Measurements from ENCODE around the gene VPS29. TPM values are rescaled to one million over a fixed set of nuclear protein-coding genes. Genes with fewer than 3 reads are reported as not detected.

The VPS29 gene
- total and polyA plus RNA-seq, 9 of the 15 experiments (the other 6 are each of a cell fraction or from before 2014, with no cell fraction given): 85.8 to 638 (median 272) TPM

DNA sequence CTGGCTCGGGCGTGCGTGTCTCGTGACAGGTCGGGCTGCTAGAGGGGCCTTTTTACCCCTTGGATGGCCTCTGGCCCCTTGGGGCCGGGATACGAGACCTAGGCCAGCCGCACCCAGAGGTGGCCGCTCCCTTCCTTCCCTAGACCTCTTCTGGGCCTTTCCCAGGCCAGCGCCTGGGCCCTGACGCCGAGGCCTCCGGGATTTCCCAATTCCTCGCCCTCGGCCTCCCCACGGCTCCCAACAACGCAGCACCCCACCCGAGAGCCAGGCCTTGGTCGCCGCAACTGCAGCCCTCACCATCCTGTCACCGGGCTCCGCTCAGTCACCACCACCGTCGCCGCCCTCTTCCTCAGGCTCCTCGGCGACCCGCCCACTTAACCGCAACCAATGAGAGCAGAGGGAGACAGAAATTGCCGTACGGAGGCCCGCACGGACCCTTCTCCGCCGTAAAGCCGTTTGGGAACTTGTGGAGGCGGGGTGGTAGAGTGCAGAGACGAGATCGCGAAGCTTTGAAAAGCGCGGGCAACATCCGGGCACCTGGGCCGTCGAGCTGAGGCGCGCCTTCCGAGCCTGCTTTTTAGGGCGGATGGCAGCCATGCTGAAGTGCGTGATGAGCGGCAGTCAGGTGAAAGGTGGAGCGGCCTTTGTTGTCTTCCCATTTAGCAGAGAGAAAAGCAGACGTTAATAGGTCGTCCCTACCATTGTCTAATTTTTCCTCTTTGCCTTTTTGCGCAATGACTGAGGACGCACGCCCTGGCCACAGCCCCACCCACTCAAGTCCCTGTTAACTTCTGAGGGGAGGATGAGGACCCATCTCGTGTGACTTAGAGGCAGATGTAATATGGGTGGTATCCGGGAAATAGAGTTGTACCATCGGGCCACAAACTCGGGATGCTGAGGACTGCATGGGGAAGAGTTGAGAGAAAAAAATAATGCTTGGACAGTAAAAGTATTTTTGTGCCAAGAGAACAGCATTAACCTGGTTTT is at the start of gene VPS29, which contains the start of gene RAD9B (continued):
- TF ChIP-seq, protein P1, sequence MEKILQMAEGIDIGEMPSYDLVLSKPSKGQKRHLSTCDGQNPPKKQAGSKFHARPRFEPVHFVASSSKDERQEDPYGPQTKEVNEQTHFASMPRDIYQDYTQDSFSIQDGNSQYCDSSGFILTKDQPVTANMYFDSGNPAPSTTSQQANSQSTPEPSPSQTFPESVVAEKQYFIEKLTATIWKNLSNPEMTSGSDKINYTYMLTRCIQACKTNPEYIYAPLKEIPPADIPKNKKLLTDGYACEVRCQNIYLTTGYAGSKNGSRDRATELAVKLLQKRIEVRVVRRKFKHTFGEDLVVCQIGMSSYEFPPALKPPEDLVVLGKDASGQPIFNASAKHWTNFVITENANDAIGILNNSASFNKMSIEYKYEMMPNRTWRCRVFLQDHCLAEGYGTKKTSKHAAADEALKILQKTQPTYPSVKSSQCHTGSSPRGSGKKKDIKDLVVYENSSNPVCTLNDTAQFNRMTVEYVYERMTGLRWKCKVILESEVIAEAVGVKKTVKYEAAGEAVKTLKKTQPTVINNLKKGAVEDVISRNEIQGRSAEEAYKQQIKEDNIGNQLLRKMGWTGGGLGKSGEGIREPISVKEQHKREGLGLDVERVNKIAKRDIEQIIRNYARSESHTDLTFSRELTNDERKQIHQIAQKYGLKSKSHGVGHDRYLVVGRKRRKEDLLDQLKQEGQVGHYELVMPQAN (IDR thresholded peaks at IDR 0.05; ENCODE audit: borderline replicate concordance): 0 out of 2 replicates have a peak, but pooled peaks have one; percentile 26
- TF ChIP-seq, protein P2, sequence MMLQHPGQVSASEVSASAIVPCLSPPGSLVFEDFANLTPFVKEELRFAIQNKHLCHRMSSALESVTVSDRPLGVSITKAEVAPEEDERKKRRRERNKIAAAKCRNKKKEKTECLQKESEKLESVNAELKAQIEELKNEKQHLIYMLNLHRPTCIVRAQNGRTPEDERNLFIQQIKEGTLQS (IDR thresholded peaks at IDR 0.05): no peak
- TF ChIP-seq, protein P2 (CRISPR knock-in tag; conservative IDR thresholded peaks at IDR 0.05): peak; percentile 91; the same call in 1 of the 2 replicates
- TF ChIP-seq JUNB (CRISPR knock-in tag; conservative IDR thresholded peaks at IDR 0.05) (no peak), ZNF263 (CRISPR knock-in tag; IDR thresholded peaks at IDR 0.05; ENCODE audit: borderline replicate concordance) (peak; percentile 64; the same call in 1 of the 2 replicates), U2AF1 (optimal IDR thresholded peaks at IDR 0.05; ENCODE audit: low read depth, low read length) (no peak), ZNF445 (CRISPR knock-in tag; IDR thresholded peaks at IDR 0.05; ENCODE audit: low read depth) (peak; percentile 55; the same call in 1 of the 2 replicates), NRF1 (conservative IDR thresholded peaks at IDR 0.05 in 1 of 2, IDR thresholded peaks at IDR 0.05 in 1 of 2) (peak; percentile 28 to 48; a peak in 3 of 4 replicates), NBN (IDR thresholded peaks at IDR 0.05; ENCODE audit: low read depth) (peak; percentile 90), CBFA2T3 (IDR thresholded peaks at IDR 0.05) (no peak), FOXK1 (CRISPR knock-in tag; IDR thresholded peaks at IDR 0.05; ENCODE audit: borderline replicate concordance) (peak; percentile 99), ESRRB (CRISPR knock-in tag; IDR thresholded peaks at IDR 0.05; ENCODE audit: borderline replicate concordance) (no peak), ZKSCAN8 (CRISPR knock-in tag; IDR thresholded peaks at IDR 0.05) (peak; percentile 93), TOE1 (IDR thresholded peaks at IDR 0.05; ENCODE audit: borderline replicate concordance) (peak; percentile 82; the same call in 1 of the 2 replicates), TOE1 (CRISPR knock-in tag; IDR thresholded peaks at IDR 0.05; ENCODE audit: borderline replicate concordance, low read depth) (peak; percentile 97)
- TF ChIP-seq, protein P3, sequence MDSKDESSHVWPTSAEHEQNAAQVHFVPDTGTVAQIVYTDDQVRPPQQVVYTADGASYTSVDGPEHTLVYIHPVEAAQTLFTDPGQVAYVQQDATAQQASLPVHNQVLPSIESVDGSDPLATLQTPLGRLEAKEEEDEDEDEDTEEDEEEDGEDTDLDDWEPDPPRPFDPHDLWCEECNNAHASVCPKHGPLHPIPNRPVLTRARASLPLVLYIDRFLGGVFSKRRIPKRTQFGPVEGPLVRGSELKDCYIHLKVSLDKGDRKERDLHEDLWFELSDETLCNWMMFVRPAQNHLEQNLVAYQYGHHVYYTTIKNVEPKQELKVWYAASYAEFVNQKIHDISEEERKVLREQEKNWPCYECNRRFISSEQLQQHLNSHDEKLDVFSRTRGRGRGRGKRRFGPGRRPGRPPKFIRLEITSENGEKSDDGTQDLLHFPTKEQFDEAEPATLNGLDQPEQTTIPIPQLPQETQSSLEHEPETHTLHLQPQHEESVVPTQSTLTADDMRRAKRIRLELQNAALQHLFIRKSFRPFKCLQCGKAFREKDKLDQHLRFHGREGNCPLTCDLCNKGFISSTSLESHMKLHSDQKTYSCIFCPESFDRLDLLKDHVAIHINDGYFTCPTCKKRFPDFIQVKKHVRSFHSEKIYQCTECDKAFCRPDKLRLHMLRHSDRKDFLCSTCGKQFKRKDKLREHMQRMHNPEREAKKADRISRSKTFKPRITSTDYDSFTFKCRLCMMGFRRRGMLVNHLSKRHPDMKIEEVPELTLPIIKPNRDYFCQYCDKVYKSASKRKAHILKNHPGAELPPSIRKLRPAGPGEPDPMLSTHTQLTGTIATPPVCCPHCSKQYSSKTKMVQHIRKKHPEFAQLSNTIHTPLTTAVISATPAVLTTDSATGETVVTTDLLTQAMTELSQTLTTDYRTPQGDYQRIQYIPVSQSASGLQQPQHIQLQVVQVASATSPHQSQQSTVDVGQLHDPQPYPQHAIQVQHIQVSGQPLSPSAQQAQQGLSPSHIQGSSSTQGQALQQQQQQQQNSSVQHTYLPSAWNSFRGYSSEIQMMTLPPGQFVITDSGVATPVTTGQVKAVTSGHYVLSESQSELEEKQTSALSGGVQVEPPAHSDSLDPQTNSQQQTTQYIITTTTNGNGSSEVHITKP (IDR thresholded peaks at IDR 0.05; ENCODE audit: partially characterized antibody): no peak
- TF ChIP-seq, protein P4, sequence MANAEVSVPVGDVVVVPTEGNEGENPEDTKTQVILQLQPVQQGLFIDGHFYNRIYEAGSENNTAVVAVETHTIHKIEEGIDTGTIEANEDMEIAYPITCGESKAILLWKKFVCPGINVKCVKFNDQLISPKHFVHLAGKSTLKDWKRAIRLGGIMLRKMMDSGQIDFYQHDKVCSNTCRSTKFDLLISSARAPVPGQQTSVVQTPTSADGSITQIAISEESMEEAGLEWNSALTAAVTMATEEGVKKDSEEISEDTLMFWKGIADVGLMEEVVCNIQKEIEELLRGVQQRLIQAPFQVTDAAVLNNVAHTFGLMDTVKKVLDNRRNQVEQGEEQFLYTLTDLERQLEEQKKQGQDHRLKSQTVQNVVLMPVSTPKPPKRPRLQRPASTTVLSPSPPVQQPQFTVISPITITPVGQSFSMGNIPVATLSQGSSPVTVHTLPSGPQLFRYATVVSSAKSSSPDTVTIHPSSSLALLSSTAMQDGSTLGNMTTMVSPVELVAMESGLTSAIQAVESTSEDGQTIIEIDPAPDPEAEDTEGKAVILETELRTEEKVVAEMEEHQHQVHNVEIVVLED (CRISPR knock-in tag; IDR thresholded peaks at IDR 0.05): no peak; the same call in none of the 2 replicates

All from K562 (cell line).